Peyer's patch (tissue), 4 donors: ENCODE measurements around the gene DDX39B. TPM values are rescaled to one million over a fixed set of nuclear protein-coding genes. Genes with fewer than 3 reads are reported as not detected.
"Not testable (repeated sequence)": the region's sequence is repeated elsewhere in the genome, so short reads cannot be mapped to it uniquely, and the experiment has no call there.

Experiments
- DNase-seq, 3 donors: peaks; one replicate each; pipeline ENCODE4 v3.0.0-alpha.2; 2017 to 2019
- H3K27ac ChIP-seq, 4 donors: fragments of 200-600 bp; sonication (generic); one replicate each; pipeline ENCODE4 v1.5.1; 2016 to 2019
- H3K27me3 ChIP-seq, 2 donors: fragments of 200-600 bp; sonication (generic); one replicate each; pipeline ENCODE4 v1.5.1; 2019
- H3K36me3 ChIP-seq, 3 donors: fragments of 200-600 bp; sonication (generic); one replicate each; pipeline ENCODE4 v1.5.1; 2016 to 2019
- H3K4me1 ChIP-seq, 4 donors: fragments of 200-600 bp; sonication (generic); one replicate each; pipeline ENCODE4 v1.5.1; 2016 to 2019
- H3K4me3 ChIP-seq, 4 donors: fragments of 200-600 bp; sonication (generic); 1 replicate in 3 of 4; 2 replicates in 1 of 4; pipeline ENCODE4 v1.5.1; 2016 to 2019; ENCODE audit warnings: mild to moderate bottlenecking in 1 of 4
- H3K9me3 ChIP-seq, 4 donors: fragments of 200-600 bp; sonication (generic); one replicate each; pipeline ENCODE4 v1.5.1; 2016 to 2019; ENCODE audit warnings: mild to moderate bottlenecking in 1 of 4
- POLR2A ChIP-seq, 2 donors: fragments of 450-650 bp; IDR thresholded peaks; one replicate each; pipeline ENCODE4 v1.5.1; 2017; ENCODE audit warnings: antibody characterized with exemption in 2 of 2, mild to moderate bottlenecking in 2 of 2, moderate library complexity in 2 of 2
- total RNA-seq, 4 donors: library from RNA; depleted of rRNA; stranded (reverse); fragments of >200 nt; gene quantifications; one replicate each; pipeline ENCODE4 v1.1.0, GENCODE V29; 2016
- TF ChIP-seq, protein P1 (sequence below), 6 experiments: fragments of 450-650 bp in 4 of 6; fragments of 200-600 bp in 2 of 6; sonication (generic) in 1 of 6; IDR thresholded peaks; one replicate each; pipeline ENCODE4 v1.5.1; 2017 to 2019; ENCODE audit warnings: antibody characterized with exemption in 6 of 6, mild to moderate bottlenecking in 3 of 6, moderate library complexity in 1 of 6

DDX39B gene
- total RNA-seq, 4 donors from 2014 or later: 161 to 1,087 (median 280) TPM

GRCh38 chr6:31525932-31526591 is 15.7 kb downstream of the DDX39B start:
- H3K9me3 ChIP-seq: no peaks in the 10 kb centered on the region
- no peak for TF ChIP-seq POLR2A (IDR thresholded peaks at IDR 0.05)
- TF ChIP-seq, protein P1, sequence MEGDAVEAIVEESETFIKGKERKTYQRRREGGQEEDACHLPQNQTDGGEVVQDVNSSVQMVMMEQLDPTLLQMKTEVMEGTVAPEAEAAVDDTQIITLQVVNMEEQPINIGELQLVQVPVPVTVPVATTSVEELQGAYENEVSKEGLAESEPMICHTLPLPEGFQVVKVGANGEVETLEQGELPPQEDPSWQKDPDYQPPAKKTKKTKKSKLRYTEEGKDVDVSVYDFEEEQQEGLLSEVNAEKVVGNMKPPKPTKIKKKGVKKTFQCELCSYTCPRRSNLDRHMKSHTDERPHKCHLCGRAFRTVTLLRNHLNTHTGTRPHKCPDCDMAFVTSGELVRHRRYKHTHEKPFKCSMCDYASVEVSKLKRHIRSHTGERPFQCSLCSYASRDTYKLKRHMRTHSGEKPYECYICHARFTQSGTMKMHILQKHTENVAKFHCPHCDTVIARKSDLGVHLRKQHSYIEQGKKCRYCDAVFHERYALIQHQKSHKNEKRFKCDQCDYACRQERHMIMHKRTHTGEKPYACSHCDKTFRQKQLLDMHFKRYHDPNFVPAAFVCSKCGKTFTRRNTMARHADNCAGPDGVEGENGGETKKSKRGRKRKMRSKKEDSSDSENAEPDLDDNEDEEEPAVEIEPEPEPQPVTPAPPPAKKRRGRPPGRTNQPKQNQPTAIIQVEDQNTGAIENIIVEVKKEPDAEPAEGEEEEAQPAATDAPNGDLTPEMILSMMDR (IDR thresholded peaks at IDR 0.05): no peak
- no peak overlapping the region for H3K27ac ChIP-seq
- peaks cover 0 to 19% (median 0%) of the 10 kb centered on the region in 3 donors for H3K36me3 ChIP-seq
- H3K4me3 ChIP-seq: no peak overlapping the region
- H3K4me1 ChIP-seq: no peaks in the 10 kb centered on the region
- H3K27me3 ChIP-seq: no peaks in the 10 kb centered on the region
- no peak for DNase-seq

- Histone ChIP-seq H3K36me3 (peaks cover 0 to 13% (median 0%) of the 10 kb centered on the region in 3 donors), H3K9me3 (no peaks in the 10 kb centered on the region), H3K4me1 (no peaks in the 10 kb centered on the region), H3K27ac (no peak overlapping the region), H3K27me3 (no peaks in the 10 kb centered on the region), H3K4me3 (no peak overlapping the region)
- TF ChIP-seq, protein P1 (IDR thresholded peaks at IDR 0.05): no peak
- TF ChIP-seq POLR2A (IDR thresholded peaks at IDR 0.05): no peak
- DNase-seq: no peak
Measured at GRCh38 chr6:31525553-31525931, 16.3 kb downstream of the DDX39B start.

- Histone ChIP-seq H3K27me3 (no peaks in the 10 kb centered on the region), H3K27ac (no peak overlapping the region), H3K4me3 (no peak overlapping the region), H3K9me3 (no peaks in the 10 kb centered on the region), H3K4me1 (no peaks in the 10 kb centered on the region), H3K36me3 (no peaks in the 10 kb centered on the region)
- no peak for DNase-seq
- no peak for TF ChIP-seq POLR2A (IDR thresholded peaks at IDR 0.05)
- TF ChIP-seq, protein P1 (IDR thresholded peaks at IDR 0.05): no peak
Measured at GRCh38 chr6:31521835-31522234, 20.0 kb downstream of the DDX39B start.

DNA sequence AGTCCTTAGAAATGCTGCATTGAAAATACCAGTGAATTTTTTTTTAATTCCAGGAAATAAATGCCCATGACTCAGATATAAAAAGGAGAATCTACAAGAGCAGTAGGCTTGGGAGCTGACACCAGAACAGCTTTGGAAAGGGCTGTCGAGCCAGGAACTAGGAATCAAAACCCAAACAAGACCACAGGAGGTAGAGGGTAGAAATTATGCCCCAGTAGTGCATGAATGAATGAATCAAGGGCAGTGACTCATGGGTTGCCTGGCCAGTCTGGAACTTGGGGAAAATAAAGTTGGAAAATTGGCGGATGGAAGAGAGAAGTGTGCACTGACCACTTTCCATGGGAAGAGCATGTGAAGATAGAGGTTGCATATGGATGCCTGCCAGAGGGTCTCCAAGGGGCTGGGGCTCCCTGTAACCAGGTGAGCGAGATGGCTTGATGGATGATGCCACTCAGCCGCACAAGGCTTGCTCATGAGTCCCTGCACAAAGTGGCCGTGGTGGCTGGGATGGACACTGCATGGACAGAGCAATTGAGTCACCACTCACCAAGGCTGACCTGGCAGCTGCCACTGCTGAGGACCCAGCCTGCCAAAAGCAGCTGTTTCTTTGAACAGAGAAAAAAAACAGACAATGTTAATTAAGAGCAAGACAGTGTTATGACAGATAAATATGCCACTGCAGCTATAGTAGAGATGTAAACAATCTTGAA is 28.2 kb downstream of the DDX39B start:
- Histone ChIP-seq H3K4me3 (no peak overlapping the region), H3K36me3 (peaks cover 0 to 17% (median 0%) of the 10 kb centered on the region in 3 donors), H3K4me1 (no peaks in the 10 kb centered on the region), H3K27ac (no peak overlapping the region), H3K9me3 (no peaks in the 10 kb centered on the region), H3K27me3 (no peaks in the 10 kb centered on the region)
- no peak for DNase-seq
- TF ChIP-seq, protein P1 (IDR thresholded peaks at IDR 0.05): no peak
- TF ChIP-seq POLR2A (IDR thresholded peaks at IDR 0.05): no peak

- no peak for TF ChIP-seq POLR2A (IDR thresholded peaks at IDR 0.05)
- TF ChIP-seq, protein P1 (IDR thresholded peaks at IDR 0.05): no peak
- Histone ChIP-seq H3K9me3 (no peaks in the 10 kb centered on the region), H3K4me3 (no peak overlapping the region), H3K4me1 (no peaks in the 10 kb centered on the region), H3K27me3 (no peaks in the 10 kb centered on the region), H3K36me3 (peaks cover 0 to 33% (median 0%) of the 10 kb centered on the region in 3 donors), H3K27ac (no peak overlapping the region)
- DNase-seq: no peak
Measured at GRCh38 chr6:31510007-31510406, 31.8 kb downstream of the DDX39B start.

DNA sequence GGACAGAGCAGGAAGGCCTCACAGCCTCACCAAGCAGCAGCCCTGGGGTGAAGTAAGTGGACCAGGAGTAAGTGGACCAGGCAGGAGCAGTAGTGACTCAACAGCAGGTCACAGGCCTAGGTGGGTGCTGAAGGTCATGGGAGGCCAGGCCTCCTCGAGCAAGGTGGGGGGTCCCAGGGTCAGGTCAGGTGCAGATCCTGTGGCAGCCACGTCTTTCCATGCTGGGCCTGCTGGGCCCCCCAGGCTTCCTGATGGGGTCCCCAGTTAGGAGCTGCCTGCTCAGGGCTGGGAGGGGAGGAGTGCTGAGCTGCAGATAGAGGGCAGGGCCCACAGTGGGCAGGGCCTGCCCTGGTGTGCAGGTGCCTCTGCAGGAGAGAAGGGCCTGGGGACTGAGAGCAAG is 32.8 kb downstream of the DDX39B start:
- H3K27ac ChIP-seq, H3K9me3 ChIP-seq, H3K4me1 ChIP-seq, DNase-seq, H3K27me3 ChIP-seq, H3K4me3 ChIP-seq: not testable (repeated sequence)
- H3K36me3 ChIP-seq: peaks cover 0 to 33% (median 0%) of the 10 kb centered on the region in 3 donors
